AG04450 (cell line): Measurements from ENCODE around the gene POP7. TPM values are rescaled to one million over a fixed set of nuclear protein-coding genes. Genes with fewer than 3 reads are reported as not detected.
A peak's percentile ranks its signal among the peaks of the same experiment; 100 is the strongest.

Experiments used
- CTCF ChIA-PET: fragments of 300-600, 350-600 bp; formaldehyde crosslinking; extraction: SDS; loops from one replicate; lab custom pipeline; 2022; ENCODE audit warnings: antibody characterized with exemption, inconsistent platforms; lab: Charles Lee
- POLR2A ChIA-PET: fragments of 350-600 bp; formaldehyde crosslinking; extraction: SDS; loops from one replicate; lab custom pipeline; 2021; ENCODE audit warnings: antibody characterized with exemption, inconsistent platforms; lab: Yijun Ruan, JAX
- DNase-seq: peaks from one replicate; pipeline ENCODE4 v3.0.0-alpha.2; 2011; ENCODE audit warnings: low read depth, low spot score
- H3K27ac ChIP-seq: one replicate; pipeline ENCODE4 v1.5.1; 2012; ENCODE audit warnings: low read depth, low read length, control low read depth
- H3K27me3 ChIP-seq: one replicate; pipeline ENCODE4 v1.6.0; 2012; ENCODE audit warnings: low read length; ENCODE audit not compliant: control insufficient read depth, insufficient read depth
- H3K4me3 ChIP-seq: 2 replicates; pipeline ENCODE4 v1.5.1; 2011; ENCODE audit warnings: mild to moderate bottlenecking, low read depth, low read length, control low read depth
- H3K9me3 ChIP-seq: 2 replicates; pipeline ENCODE4 v1.5.1; 2012; ENCODE audit warnings: low read length; ENCODE audit not compliant: control insufficient read depth, insufficient read depth
- CTCF ChIP-seq: IDR thresholded peaks from 2 replicates; pipeline ENCODE4 v1.5.1; 2011; ENCODE audit warnings: low read depth, low read length, control low read depth, inconsistent platforms
- polyA plus RNA-seq: library from polyadenylated mRNA; depleted of rRNA; stranded (reverse); fragments of >200 nt; gene quantifications from 2 replicates; pipeline ENCODE4 v1.2.3, GENCODE V29; 2011

Gene POP7
- polyA plus RNA-seq, 1 experiment = 17.7 TPM

GRCh38 chr7:100674411-100675104, 31.4 kb upstream of the POP7 start:
- ChIA-PET POLR2A (interaction anchor here (0.5 to 0.6 kb wide), 2 partner anchors 42 to 196 kb away, joined by 3 read pairs; no protein-coding TSS in a partner anchor), CTCF (no interaction called here)
- Histone ChIP-seq H3K9me3 (no peaks in the 10 kb centered on the region; the same call in 1 of the 2 replicates), H3K27me3 (peaks cover 6% of the 10 kb centered on the region), H3K4me3 (peak overlapping the region; percentile 90), H3K27ac (no peak overlapping the region)
- DNase-seq = no peak
- TF ChIP-seq CTCF = no peak

GRCh38 chr7:100675105-100675451, 30.8 kb upstream of the POP7 start:
- TF ChIP-seq CTCF = no peak
- Histone ChIP-seq H3K4me3 (peak overlapping the region; percentile 90), H3K9me3 (no peaks in the 10 kb centered on the region; the same call in 1 of the 2 replicates), H3K27me3 (peaks cover 2% of the 10 kb centered on the region), H3K27ac (no peak overlapping the region)
- DNase-seq = no peak
- ChIA-PET POLR2A (interaction anchor here (0.5 to 0.6 kb wide), 2 partner anchors 43 to 196 kb away, joined by 3 read pairs; no protein-coding TSS in a partner anchor), CTCF (no interaction called here)

GRCh38 chr7:100675581-100676350, 30.2 kb upstream of the POP7 start:
- no peak for TF ChIP-seq CTCF
- ChIA-PET POLR2A (interaction anchor here (0.6 kb wide), 1 partner anchor 89 kb away, joined by 3 read pairs; the partner anchor contains the start of gene FBXO24), CTCF (interaction anchor here (3.7 kb wide), 1 partner anchor 16 kb away, joined by 34 read pairs; no protein-coding TSS in a partner anchor)
- H3K27me3 ChIP-seq = no peaks in the 10 kb centered on the region
- DNase-seq = peak; percentile 18
- H3K9me3 ChIP-seq = no peaks in the 10 kb centered on the region; the same call in 1 of the 2 replicates
- H3K4me3 ChIP-seq = peak overlapping the region; percentile 90
- H3K27ac ChIP-seq = peak overlapping the region; percentile 21

- TF ChIP-seq CTCF = no peak
- DNase-seq = no peak
- Histone ChIP-seq H3K9me3 (no peaks in the 10 kb centered on the region; the same call in 1 of the 2 replicates), H3K27me3 (no peaks in the 10 kb centered on the region), H3K27ac (peak overlapping the region; percentile 11), H3K4me3 (peak overlapping the region; percentile 90)
- ChIA-PET CTCF (interaction anchor here (0.7 to 3.7 kb wide), 4 partner anchors 12 to 116 kb away, joined by 3 to 34 read pairs (median 3); partner anchors contain the start of genes FBXO24 and LRCH4), POLR2A (interaction anchor here (1.0 kb wide), 1 partner anchor 13 kb away, joined by 4 read pairs; no protein-coding TSS in a partner anchor)
Measured at GRCh38 chr7:100676501-100677306, 29.2 kb upstream of the POP7 start.
